CD4-positive, alpha-beta T cell treated with Interleukin-17A for 4 hours (primary cell): Measurements from ENCODE around the gene POC1B.
"Not testable (repeated sequence)": the region's sequence is repeated elsewhere in the genome, so short reads cannot be mapped to it uniquely, and the experiment has no call there.

ENCODE experiments used
- DNase-seq: peaks from one replicate; pipeline ENCODE4 v3.0.0-alpha.2; 2020; ENCODE audit warnings: mixed read lengths

POC1B gene

DNA sequence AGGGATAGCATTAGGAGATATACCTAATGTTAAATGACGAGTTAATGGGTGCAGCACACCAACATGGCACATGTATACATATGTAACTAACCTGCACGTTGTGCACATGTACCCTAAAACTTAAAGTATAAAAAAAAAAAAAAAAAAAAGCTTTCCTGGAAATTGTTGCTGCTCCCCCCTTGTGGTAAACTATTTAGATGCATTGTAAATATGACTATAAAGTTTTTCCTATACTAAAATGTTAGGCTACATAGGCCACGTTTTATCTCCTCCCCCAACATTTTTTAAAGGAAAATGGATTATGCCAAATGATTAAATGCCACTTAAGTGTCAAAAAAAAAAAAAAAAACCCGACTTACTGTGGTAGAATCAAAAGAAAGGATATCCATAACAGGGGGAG is 66.6 kb downstream of the POC1B start:
- DNase-seq = not testable (repeated sequence)

DNA sequence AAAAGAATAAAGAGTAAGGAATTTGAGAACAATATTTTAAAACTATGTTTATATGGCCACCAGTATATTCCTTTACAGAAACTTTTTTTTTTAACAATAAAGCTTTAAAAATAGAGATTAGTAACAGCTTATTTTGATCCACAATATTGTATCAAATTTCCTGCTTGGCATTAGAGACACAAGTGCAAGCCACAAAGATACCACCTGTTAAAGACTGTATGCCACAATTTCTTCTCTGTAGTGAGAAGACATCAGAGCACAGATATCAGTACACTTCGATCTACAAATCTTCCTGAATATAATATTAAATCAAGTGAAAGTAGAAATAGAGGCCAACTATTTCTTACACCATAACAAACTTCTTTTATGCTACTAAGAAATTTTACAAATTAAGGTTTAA is 69.3 kb downstream of the POC1B start:
- no peak for DNase-seq

- DNase-seq = no peak
Measured at GRCh38 chr12:89454080-89454848, 71.6 kb downstream of the POC1B start.

DNA sequence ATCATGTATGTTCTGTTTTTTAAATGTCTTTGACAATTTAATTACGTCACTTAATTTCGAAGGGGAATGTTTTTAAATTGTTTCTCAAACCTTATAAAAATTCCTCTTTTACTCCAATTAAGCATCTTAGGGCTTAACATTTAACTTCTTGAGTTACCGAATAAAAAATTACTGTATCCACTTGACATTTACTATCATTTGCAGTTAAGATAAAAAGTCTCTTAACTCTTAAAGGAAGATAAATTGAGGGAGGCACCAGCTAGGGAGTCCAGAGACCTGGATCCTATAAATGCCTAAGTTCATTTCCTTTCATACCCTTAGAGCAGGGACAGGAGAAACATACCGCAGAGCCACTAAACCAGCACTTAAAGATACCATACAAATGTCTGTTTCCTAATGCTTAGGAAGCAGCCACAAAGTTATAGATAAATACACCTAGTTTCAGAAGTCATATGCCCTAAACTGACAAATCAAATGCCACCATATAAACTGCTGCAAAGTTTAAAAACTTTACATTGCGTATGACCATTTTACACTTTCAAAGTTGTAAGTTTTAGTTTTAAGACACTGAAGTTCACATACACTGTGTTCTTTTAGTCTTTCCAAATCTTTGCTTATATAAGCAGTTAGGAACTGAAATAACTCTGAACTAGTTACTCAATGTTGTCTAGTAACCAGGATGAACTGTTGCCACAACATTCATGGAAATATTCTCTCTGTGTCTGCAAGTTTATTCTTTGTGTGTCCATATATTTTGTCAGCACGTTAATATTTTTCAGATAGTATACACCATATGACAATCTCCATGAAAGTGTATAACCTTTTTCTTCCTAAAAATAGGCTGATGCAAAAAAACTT is 72.5 kb downstream of the POC1B start:
- DNase-seq = no peak

DNA sequence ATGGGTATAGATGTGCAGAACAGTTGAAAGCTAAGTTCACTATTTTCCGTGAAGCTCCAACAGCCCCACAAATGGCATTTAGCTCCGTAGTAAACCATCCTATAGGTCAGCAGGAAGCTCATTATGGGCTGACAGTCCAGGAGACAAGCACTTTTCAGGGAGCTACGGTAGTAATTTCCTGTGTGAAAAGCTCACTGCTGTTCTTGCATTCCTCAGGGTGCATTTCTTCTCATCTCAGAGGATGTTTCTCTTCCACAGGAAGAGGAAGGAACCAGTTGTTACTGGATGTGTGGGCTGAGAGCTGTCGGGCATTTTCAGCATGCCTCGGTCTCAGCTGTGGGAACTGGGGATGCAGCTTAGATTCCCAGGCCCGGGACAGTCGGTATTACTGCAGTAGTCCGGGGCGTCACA is 74.0 kb downstream of the POC1B start:
- no peak for DNase-seq

- no peak for DNase-seq
Measured at GRCh38 chr12:89450907-89451306, 74.9 kb downstream of the POC1B start.

DNA sequence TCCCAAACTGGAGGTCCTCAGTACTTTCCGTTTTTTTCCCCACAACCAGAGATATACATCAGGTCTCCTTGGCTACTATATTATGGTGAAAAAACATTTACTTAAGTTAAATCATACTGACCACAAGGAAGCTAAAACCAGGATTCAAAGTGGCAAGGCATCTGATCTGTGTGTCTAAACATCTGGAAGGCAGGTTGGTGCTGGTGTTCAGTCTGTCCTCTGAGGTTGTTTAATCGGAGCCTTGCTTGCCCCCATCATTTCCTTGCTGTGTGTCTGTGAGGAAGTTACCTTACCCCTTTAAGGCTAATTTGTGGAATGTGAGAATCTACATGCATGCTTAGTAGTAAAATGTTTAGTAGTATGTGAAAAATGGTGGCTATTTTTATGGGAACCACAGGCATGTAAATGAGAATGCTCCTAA is 76.9 kb downstream of the POC1B start:
- no peak for DNase-seq

GRCh38 chr12:89448526-89448925 is 77.3 kb downstream of the POC1B start:
- DNase-seq = no peak

DNA sequence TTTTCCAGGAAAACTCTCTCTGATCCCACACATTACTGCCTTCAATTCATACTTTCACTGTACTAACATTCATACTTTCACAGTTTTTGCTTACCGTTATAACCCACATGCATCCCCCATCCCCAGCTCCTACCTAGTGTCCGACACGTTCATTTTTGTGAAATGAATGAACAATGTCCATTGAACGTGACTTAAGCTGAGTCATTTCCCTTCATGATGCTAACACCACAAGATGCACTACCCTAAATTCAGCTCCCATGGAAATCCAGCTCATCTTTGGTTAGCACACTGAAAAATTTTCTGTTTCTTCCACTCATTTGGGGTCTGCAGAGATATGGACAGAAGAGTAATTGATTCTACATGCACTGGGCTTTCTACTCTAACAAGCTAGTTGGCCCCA is 85.9 kb downstream of the POC1B start:
- DNase-seq = no peak

DNA sequence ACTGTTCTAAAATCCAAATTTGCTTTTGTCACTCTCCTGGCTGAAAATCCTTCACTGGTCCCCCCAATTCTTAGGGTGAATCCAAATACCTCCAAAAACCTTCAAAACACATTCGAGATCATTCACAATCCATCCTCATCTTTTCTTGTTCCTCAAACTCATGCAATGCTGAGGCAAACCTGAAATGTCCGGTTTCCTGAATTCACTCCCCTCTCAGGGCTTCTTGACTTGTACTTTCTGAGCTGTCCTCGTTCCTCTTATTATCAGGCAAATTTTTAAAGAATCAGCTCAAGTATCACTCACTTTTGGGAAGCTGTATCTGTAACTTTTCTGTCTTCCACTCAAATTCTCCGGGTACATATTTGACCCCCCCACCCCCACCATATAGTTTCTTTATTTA is 88.6 kb downstream of the POC1B start:
- no peak for DNase-seq

DNA sequence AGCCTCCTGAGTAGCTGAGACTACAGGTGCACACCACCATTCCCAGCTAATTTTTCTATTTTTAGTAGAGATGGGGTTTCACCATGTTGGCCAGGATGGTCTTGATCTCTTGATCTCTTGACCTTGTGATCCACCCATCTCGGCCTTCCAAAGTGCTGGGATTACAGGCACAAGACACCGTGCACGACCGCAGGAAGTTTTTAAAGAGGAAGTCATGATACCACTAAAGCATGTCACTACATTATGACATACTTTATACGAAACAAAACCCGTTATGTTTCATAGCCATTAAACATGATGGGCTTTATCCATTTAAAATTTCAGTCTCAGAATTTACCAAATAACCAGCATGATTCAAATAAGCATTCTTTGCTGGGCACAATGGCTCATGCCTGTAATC is 89.8 kb downstream of the POC1B start:
- DNase-seq = no peak

DNA sequence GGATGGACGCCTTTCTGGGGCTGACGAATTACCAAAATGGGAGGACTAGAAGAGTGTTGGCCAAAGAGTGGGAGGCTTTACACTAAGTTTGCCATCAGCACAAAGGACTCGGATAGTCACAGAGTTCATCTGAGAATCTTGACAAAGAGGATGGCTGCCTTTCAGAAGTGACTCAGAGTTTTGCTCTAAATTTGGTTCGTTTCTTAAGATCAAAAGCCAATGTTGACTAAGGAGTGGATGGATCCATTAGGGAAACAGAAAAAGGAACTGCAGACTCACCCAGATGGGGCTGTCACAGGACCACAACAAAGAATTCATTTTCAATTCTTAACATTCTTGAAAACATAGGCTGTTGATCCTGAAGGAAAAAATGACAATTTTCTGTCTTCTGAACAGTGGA is 92.2 kb downstream of the POC1B start:
- no peak for DNase-seq

- DNase-seq = no peak
Measured at GRCh38 chr12:89432396-89432795, 93.5 kb downstream of the POC1B start.

DNA sequence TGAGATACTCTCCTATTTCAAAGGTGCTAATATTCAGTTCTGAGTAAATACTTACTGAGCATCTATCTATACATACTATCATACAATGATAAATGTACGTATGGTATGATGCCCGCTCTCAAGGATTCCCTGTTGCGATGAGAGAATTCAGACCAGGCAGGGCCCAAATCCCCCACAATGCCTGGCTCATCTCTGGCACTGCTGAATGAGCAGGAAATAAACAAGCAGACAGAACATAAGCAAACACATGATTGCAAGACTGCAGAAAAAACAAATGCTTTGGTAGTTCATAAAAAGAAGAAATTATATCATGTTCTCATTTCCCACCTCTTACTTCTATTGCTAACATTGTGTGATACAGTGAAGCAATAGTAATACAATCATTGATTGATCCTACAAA is 96.3 kb downstream of the POC1B start:
- DNase-seq = no peak

GRCh38 chr12:89427508-89428156 is 98.2 kb downstream of the POC1B start:
- no peak for DNase-seq

- DNase-seq = no peak
Measured at GRCh38 chr12:89424846-89425245, 101.0 kb downstream of the POC1B start.

DNA sequence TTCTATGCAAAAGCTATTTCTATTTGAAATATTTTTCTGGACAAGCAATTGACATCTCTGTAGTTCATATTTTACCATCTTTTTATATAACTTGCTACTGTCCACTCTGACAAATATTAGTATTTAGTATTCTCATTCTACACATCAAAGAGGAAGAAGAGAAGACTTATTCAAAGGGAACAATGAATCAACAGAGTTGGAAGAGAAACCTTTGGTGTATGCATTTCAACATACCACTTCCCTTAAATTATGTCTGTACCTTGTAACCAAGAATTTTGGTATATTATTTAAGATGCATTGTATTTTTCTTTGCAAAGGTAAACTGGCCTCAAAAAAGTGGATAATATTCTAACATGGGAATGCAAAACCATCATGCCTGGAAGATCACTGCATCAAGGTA is 101.5 kb downstream of the POC1B start:
- DNase-seq = no peak

- DNase-seq = no peak
Measured at GRCh38 chr12:89421092-89421835, 104.6 kb downstream of the POC1B start.

DNA sequence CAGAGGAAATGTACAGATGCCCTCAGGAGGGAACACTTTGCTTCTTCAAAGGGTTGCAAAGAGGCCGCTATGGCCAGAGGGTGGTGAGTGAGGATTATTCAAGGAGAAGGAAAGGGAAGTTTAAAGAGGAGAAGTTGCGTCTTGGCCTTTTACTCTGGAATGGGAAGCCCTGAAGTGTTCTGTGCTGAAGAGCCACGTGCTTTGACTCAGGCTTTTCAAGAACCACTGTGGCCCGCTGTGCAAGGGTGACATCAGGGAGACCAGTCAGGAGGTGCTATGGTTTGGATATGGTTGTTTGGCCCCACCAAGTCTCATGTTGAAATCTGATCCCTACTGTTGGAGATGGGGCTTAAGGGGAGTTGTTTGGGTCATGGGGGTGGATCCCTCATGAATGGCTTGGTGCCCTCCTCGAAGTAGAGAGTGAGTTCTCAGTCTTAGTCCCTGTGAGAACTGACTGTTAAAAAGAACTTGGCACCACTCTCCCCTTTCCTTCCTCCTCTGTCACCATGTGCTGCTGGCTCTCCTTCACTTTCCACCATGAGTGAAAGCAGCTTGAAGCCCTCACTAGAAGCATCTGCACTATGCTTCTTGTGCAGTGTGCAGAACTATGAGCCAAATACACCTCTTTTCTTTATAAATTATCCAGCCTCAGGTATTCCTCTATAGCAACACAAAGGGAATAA is 107.5 kb downstream of the POC1B start:
- DNase-seq = no peak

GRCh38 chr12:89417246-89417977 is 108.4 kb downstream of the POC1B start:
- no peak for DNase-seq

- DNase-seq = no peak
Measured at GRCh38 chr12:89416049-89416792, 109.6 kb downstream of the POC1B start.
